ENCODE data around the gene ARIH1.
"Not testable (repeated sequence)": the region's sequence is repeated elsewhere in the genome, so short reads cannot be mapped to it uniquely, and the experiment has no call there.

ARIH1 gene

DNA sequence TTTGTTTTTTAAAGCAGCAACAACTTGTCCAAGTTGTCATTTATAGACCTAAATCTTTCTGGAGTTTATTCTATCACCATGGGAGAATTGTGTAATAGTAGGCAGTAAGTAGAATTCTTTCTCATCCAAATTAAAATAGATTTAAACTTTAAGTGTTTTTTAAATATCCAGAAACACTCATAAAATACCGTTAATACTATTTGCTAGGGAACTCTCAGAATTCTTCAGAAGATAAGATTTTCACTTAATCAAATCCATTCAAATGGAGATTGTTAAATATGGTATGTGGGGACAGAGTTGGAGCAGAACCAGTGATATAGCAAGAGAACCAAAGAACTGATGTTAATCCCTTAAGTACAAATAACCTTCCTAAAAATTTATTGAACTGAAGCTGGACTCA is 71.0 kb downstream of the ARIH1 start:
- no peak for DNase-seq

- DNase-seq: peak; percentile 67
Observed at GRCh38 chr15:72554471-72555425, 80.6 kb downstream of the ARIH1 start.

GRCh38 chr15:72559781-72560180 is 85.7 kb downstream of the ARIH1 start:
- DNase-seq: no peak

GRCh38 chr15:72560458-72560857 is 86.3 kb downstream of the ARIH1 start:
- no peak for DNase-seq

- DNase-seq: no peak
Observed at GRCh38 chr15:72562386-72562785, 88.3 kb downstream of the ARIH1 start.

DNA sequence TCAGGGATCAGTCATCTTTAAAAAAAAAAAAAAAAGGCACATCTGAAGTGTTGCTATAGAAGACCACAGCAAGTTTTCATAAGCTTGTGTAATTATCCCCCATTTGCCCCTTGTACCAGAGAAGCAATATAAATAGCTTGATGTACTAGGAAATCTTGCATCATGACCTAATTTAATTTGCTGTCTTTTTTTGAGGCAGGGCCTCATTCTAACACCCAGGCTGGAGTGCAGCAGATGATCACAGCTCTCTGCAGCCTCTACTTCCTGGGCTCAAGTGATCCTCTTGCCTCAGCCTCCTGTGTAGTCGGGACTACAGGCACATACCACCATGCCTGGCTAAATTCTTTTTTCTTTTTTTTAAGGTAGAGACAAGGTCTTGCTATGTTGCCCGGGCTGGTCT is 88.7 kb downstream of the ARIH1 start:
- no peak for DNase-seq

GRCh38 chr15:72564091-72564490 is 90.0 kb downstream of the ARIH1 start:
- no peak for DNase-seq

GRCh38 chr15:72566973-72567372 is 92.8 kb downstream of the ARIH1 start:
- no peak for DNase-seq

DNA sequence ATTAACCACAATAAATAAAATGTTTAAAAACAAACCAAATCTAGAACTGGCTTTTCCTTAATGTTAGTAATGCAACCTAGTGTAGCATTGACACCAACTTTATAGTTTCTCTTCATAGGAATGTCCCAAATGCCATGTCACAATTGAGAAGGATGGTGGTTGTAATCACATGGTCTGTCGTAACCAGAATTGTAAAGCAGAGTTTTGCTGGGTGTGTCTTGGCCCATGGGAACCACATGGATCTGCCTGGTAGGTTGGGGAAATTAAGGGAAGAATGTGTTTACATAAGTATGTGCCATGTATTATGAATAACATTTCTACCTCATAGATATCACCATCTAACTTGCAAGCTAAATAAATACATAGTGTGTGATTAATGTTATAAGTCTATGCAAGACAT is 95.9 kb downstream of the ARIH1 start:
- no peak for DNase-seq

DNA sequence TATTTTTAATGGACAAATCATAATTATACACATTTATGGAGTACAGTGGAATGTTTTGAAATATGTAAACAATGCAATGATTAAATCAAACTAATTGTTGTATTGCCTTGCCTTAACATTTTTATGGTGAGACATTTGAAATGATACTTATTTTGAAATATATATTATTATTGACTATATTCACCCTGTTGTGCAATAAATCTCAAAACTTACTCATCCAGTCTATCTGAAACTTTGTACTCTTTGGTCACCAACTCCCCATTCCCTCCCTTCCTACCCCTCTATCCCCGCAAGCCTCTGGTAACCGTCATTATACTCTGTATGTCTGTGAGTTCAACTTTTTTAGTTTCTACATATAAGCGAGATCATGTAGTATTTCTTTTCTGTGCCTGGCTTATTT is 105.7 kb downstream of the ARIH1 start:
- DNase-seq: no peak

DNA sequence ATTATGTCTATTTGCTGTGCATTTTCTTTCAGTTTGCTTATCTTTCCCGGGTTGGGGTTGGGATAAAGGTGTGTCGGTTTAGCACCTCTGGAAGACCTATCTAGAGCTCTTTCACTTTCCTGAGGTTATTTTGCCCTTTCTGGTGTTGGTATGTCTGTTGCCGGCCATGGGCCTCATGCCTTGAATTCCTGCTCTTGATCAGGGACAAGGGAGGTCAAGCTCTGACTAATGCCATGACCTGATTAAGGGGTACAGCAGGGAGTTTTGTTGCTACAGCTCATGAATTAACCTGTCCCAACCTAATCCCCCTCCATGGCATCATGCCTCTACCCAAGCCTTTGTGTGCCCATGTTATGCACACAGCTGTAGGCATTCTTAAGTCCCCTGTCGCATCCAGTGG is 109.9 kb downstream of the ARIH1 start:
- DNase-seq: no peak

DNA sequence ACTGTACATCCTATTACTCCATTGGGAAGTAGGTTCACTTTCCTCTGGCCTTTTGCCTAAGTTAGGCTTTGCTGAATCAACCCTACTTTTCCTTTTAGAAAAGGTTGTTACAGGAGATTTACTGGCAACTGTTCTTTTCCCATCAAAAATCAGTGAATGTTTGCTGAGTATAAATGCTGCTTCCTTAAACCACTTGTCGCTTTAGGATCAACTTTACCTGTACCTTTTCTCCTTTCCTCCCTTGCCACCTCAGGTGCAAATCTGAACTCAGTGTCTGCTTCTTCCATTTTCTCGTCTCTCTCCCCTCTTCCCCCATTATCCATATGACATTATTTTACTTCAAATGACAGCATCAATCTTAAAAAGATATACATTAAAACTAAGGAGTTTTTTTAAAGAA is 110.9 kb downstream of the ARIH1 start:
- DNase-seq: no peak

- no peak for DNase-seq
Observed at GRCh38 chr15:72585476-72586058, 111.4 kb downstream of the ARIH1 start.

DNA sequence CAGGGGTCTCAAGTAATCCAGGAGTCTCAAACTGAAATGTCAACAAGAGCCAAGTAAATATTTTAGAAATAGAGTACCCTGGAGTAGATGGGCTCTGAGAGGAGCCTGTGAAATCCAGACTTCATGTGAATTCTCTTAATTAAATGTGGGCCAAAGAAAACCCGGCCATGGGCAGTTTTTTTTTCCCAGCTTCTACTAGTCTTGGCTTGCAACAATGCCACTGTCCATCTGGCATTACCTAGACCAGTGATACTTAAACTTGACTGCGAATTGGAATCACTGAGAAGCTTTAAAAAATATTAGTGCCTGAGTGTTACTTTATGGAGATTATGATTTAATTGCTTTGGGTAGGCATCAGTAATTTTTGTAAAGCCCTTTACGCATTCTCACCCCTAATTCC is 114.0 kb downstream of the ARIH1 start:
- no peak for DNase-seq

DNA sequence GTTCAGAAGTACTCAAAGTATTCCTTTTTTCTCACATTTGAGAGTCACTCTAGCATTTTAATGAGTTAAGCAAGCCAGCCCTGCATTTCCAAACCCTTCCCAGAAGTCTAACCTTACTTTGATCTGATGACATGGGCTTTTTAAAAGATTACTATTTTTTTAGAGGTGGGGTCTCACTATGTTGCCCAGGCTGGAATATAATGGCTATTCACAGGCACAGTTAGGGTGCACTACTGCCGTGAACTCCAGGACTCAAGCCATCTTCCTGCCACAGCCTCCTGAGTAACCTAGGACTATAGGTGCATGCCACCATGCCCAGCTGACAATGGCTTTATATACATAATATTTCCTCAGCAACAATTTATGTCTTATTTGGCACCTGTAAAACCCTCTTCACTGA is 116.3 kb downstream of the ARIH1 start:
- no peak for DNase-seq

- DNase-seq: no peak
Observed at GRCh38 chr15:72591361-72591760, 117.2 kb downstream of the ARIH1 start.

DNA sequence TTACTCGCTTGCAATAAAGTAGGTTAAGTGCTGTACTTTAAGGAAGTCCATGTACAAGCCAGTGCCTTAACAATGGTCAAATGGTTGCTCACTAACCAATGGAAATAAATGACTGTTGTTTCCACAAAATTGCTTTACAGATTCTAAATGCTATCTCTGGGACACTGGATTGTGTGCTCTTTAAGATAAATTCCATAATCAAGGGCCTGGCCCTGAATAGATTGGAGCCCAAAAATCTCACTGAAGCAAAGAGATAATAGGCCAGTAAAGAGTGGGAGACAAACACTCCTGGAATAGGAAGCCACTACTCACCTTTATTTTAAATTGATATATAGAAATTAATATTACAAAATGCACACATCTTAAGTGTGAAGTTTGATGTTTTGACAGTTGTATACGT is 118.0 kb downstream of the ARIH1 start:
- DNase-seq: no peak

GRCh38 chr15:72592676-72593075 is 118.5 kb downstream of the ARIH1 start:
- DNase-seq: no peak

DNA sequence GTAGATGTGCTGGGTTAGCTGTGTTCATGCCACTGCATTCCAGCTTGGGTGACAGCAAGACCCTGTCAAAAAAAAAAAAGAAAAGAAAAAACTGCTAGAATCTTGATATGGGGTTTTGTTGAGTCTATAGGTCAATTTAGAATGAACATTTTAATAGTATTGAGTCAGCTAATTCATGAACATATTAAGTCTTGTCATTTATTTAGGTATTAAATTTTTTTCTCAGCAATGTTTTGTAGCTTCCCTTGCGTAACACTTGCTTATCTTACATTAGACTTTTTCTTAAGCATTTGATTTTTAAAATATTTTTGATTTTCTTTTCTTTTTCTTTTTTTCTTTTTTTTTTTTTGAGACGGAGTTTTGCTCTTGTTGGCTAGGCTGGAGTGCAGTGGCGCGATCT is 119.7 kb downstream of the ARIH1 start:
- no peak for DNase-seq

- DNase-seq: peak; percentile 44
Observed at GRCh38 chr15:72599855-72600464, 125.8 kb downstream of the ARIH1 start.

DNA sequence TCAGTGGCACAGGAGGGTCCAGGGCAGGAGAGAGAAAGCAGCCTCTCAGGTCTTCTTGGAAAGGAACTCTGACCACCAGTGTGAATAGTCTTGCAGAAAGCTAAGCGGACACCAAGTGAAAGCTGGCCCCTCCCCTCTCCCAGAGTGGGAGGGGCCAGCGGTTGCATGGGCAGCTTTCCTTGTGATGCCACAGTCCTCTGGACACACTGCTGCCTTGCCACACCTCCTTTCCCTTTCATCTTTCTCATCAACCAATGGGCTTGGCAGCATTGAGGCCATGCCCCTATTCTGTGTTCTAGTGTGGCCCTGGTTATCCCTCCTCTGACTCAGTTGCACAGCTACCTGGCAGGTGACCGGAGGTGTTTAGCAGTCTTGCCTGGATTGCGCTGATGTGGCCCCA is 130.7 kb downstream of the ARIH1 start:
- DNase-seq: no peak

DNA sequence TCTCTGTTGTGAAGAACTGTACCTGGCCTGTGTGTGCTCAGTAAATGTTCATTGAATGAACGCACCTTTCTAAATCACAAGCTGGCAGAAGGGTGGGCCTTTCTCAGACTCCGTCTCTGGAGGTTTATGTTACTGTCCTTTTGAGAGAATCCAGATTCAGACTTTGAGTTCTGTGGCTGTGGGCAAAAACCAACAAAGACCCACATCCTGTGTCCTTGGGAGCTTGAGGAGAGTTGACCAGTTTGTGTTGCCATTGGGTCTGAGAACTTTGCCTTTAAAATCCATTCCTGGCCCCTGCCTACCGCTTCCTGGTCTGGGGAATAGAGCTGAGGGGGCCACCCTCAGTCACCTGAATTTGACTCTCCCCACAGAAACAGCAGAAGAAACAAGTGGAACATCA is 134.0 kb downstream of the ARIH1 start:
- DNase-seq: not testable (repeated sequence)

DNA sequence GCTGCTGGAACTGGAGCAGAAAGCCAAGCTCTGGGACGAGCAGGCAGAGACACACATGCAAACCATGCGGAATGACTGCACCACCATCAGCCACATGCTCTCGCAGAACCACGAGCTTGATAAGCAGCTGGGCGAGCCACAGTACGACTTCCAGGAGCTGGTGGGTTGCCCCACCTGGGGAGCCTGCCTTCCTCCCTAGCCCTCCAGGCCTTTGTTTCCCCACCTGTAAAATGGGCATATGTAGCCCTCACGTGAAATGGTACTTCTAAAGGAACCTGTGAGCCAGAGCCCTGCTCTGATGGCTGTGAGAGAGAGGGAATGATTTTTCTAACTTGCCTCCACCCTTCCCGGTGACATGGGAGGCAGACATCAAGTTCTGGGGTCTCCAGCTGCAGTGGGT is 135.7 kb downstream of the ARIH1 start:
- DNase-seq: no peak

- DNase-seq: not testable (repeated sequence)
Observed at GRCh38 chr15:72612324-72612723, 138.2 kb downstream of the ARIH1 start.
